GM10248 (cell line): Measurements from ENCODE around the gene GIPC2.

Experiments used
- CTCF ChIA-PET: fragments of 300-600 bp; sonication (Branson Sonifier 250); formaldehyde crosslinking; extraction: SDS; loops from one replicate; lab custom pipeline; 2021; ENCODE audit warnings: antibody characterized with exemption; lab: Yijun Ruan, JAX
- POLR2A ChIA-PET: fragments of 350-650 bp; sonication (Branson Sonifier 250); formaldehyde crosslinking; extraction: SDS; loops from one replicate; lab custom pipeline; 2020; ENCODE audit warnings: antibody characterized with exemption; lab: Yijun Ruan, JAX
- DNase-seq: peaks from one replicate; pipeline ENCODE4 v3.0.0; 2012; ENCODE audit errors: extremely low spot score
- TF ChIP-seq, protein P1 (sequence below): IDR thresholded peaks from 2 replicates; pipeline ENCODE4 v1.5.1; 2012; ENCODE audit warnings: mild to moderate bottlenecking, low read depth; ENCODE audit errors: extremely low read depth, missing control alignments, control extremely low read depth

The GIPC2 gene

GRCh38 chr1:78094639-78095038, 48.9 kb downstream of the GIPC2 start:
- POLR2A ChIA-PET = no interaction called here
- TF ChIP-seq, protein P1, sequence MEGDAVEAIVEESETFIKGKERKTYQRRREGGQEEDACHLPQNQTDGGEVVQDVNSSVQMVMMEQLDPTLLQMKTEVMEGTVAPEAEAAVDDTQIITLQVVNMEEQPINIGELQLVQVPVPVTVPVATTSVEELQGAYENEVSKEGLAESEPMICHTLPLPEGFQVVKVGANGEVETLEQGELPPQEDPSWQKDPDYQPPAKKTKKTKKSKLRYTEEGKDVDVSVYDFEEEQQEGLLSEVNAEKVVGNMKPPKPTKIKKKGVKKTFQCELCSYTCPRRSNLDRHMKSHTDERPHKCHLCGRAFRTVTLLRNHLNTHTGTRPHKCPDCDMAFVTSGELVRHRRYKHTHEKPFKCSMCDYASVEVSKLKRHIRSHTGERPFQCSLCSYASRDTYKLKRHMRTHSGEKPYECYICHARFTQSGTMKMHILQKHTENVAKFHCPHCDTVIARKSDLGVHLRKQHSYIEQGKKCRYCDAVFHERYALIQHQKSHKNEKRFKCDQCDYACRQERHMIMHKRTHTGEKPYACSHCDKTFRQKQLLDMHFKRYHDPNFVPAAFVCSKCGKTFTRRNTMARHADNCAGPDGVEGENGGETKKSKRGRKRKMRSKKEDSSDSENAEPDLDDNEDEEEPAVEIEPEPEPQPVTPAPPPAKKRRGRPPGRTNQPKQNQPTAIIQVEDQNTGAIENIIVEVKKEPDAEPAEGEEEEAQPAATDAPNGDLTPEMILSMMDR = no peak
- no peak for DNase-seq
- CTCF ChIA-PET = interaction anchor here (1.0 to 1.2 kb wide), 3 partner anchors 10 to 32 kb away, joined by 3 to 6 read pairs (median 4); no protein-coding TSS in a partner anchor

GRCh38 chr1:78095593-78095992, 49.8 kb downstream of the GIPC2 start:
- TF ChIP-seq, protein P1 = no peak
- no peak for DNase-seq
- CTCF ChIA-PET = no interaction called here
- POLR2A ChIA-PET = no interaction called here

DNA sequence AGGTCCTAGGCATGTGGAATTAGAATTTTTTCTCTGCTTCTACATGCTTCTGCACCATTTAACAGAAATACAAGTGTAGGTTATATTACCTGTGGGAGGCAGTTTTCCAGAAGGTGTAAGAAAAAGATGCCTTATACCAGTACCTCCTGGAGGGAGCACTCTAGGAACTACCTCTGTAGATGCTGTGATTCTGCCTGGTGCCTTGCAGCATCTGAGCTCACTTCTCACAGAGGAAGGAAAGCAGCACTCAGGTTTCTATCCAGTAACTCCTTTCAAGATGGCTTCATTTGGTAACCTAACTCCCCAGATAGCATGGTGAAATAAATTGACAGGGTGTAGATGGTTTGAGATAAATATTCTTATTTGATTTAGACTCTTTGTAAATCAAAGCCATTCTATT, 50.3 kb downstream of the GIPC2 start:
- POLR2A ChIA-PET = no interaction called here
- CTCF ChIA-PET = interaction anchor here (2.3 kb wide), 1 partner anchor 35 kb away, joined by 7 read pairs; no protein-coding TSS in a partner anchor
- TF ChIP-seq, protein P1 = no peak
- no peak for DNase-seq

DNA sequence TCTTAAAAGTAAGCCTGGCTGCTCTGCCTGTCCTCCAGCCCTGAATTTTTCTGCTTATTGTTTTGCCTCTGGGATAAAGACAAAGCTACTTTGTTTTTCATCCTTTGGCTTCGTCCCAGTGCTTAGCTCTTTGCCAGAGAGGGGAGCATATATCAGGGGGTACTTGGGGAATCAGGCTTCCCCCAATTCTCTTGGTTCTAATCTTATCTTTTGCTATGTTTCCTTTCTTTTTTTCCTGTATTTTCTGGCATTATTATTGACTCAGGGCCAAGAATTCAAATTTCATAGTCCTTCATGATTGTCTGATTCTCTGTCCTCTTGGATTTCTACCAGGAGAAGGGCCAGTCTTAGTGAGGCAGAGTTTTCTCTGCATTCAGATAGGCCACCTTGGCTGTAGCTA, 51.2 kb downstream of the GIPC2 start:
- no peak for DNase-seq
- ChIA-PET POLR2A (no interaction called here), CTCF (interaction anchor here (1.2 to 2.3 kb wide), 2 partner anchors 10 to 35 kb away, joined by 3 to 7 read pairs; no protein-coding TSS in a partner anchor)
- TF ChIP-seq, protein P1 = no peak

DNA sequence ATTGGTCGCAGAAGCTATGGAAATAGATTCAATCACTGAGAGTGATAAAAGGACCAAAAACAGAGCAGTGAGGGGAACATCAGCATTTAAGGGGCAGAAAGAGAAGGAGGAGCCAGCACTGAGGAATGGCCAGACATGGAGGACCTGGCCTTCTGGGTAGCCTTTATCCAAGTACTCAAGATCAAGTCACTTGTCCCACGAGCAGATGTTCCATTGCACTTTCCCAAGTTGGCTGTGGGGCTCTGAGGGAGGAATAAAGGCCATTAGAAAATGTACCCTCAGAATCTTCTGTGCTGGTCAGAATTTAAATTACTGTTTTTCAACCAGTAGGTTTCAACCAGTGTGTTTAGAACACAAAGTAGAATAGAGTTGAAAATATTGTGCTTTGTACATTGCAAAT, 55.3 kb downstream of the GIPC2 start:
- CTCF ChIA-PET = interaction anchor here (2.5 kb wide), 1 partner anchor 13 kb away, joined by 9 read pairs; no protein-coding TSS in a partner anchor
- POLR2A ChIA-PET = no interaction called here
- TF ChIP-seq, protein P1 = no peak
- no peak for DNase-seq

GRCh38 chr1:78101514-78101913, 55.7 kb downstream of the GIPC2 start:
- POLR2A ChIA-PET = no interaction called here
- DNase-seq = no peak
- TF ChIP-seq, protein P1 = no peak
- CTCF ChIA-PET = no interaction called here
